ENCODE results near the gene IFNGR1.

Gene IFNGR1

DNA sequence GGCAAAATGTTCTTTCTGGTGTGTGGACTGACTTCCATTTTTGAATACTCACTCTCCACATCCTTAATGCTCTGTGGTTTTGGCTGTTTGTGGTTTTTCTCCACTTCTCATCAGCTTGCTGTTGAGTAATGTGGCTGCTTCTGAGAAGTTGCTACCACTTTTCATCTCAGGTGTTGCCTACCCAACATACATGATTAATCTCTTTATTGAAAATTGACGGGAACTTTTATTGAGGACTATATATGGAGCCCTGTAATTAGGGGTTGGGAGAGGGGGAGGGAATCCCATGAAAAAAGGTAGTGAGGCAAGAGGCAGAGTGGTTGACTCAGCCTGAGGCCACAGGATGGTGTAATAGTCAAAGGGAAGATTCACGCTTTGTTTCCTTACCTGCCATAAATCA, 63.4 kb downstream of the IFNGR1 start:
- TF ChIP-seq, protein P1, sequence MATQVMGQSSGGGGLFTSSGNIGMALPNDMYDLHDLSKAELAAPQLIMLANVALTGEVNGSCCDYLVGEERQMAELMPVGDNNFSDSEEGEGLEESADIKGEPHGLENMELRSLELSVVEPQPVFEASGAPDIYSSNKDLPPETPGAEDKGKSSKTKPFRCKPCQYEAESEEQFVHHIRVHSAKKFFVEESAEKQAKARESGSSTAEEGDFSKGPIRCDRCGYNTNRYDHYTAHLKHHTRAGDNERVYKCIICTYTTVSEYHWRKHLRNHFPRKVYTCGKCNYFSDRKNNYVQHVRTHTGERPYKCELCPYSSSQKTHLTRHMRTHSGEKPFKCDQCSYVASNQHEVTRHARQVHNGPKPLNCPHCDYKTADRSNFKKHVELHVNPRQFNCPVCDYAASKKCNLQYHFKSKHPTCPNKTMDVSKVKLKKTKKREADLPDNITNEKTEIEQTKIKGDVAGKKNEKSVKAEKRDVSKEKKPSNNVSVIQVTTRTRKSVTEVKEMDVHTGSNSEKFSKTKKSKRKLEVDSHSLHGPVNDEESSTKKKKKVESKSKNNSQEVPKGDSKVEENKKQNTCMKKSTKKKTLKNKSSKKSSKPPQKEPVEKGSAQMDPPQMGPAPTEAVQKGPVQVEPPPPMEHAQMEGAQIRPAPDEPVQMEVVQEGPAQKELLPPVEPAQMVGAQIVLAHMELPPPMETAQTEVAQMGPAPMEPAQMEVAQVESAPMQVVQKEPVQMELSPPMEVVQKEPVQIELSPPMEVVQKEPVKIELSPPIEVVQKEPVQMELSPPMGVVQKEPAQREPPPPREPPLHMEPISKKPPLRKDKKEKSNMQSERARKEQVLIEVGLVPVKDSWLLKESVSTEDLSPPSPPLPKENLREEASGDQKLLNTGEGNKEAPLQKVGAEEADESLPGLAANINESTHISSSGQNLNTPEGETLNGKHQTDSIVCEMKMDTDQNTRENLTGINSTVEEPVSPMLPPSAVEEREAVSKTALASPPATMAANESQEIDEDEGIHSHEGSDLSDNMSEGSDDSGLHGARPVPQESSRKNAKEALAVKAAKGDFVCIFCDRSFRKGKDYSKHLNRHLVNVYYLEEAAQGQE (IDR thresholded peaks at IDR 0.05; ENCODE audit: insufficient read depth in 1 of 2, low read depth in 2 of 2, low read length in 2 of 2): no peak
- TF ChIP-seq SIN3A (IDR thresholded peaks at IDR 0.05; ENCODE audit: borderline replicate concordance, insufficient read depth, low read length) (no peak), POLR2AphosphoS5 (IDR thresholded peaks at IDR 0.05; ENCODE audit: low read depth, low read length) (no peak), TAF1 (IDR thresholded peaks at IDR 0.05; ENCODE audit: borderline replicate concordance, insufficient read depth, low read length) (no peak), FOXP2 (optimal IDR thresholded peaks at IDR 0.05; ENCODE audit: borderline replicate concordance, extremely low read depth, extremely low read length, insufficient read depth) (no peak)

DNA sequence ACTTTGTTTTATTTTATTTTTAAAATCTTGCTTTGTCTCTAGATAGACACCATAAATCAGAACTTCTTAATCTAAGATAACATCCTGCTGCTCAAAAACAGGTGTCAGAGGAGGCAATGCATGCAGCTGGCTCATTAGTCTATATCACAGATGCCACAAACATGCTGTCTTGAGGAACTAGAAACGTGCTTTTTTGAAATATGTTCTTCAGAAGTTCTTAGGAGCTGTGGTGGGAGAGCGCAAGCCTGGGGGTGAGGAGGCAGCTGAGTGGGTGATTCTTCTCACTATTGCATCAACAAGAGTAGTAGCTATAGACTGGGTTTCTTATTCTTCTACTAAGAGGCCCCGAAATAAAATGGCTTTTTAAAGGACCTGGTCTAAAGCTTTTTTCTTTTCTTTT, 69.1 kb downstream of the IFNGR1 start:
- no peak for TF ChIP-seq SIN3A (IDR thresholded peaks at IDR 0.05; ENCODE audit: borderline replicate concordance, insufficient read depth, low read length)

DNA sequence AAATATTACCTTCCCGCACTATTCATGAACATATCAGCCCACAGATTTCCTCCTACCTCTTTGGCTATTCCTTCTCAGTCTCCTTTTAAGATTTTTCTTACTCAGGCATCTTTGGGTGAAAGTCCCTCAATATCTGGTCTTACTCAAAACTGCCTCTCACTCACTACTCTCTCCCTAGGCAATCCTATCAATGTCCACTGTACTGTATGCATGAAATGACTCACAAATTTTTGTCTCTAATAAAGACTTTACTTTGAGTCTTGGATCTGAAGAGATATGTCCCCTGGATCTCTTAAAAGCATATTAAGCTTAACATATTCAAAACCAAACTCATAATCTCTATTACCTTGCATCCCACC, 70.2 kb downstream of the IFNGR1 start:
- TF ChIP-seq FOXP2 (optimal IDR thresholded peaks at IDR 0.05; ENCODE audit: borderline replicate concordance, extremely low read depth, extremely low read length, insufficient read depth) (no peak), SIN3A (IDR thresholded peaks at IDR 0.05; ENCODE audit: borderline replicate concordance, insufficient read depth, low read length) (no peak), TAF1 (IDR thresholded peaks at IDR 0.05; ENCODE audit: borderline replicate concordance, insufficient read depth, low read length) (no peak), POLR2AphosphoS5 (IDR thresholded peaks at IDR 0.05; ENCODE audit: low read depth, low read length) (no peak)
- TF ChIP-seq, protein P1 (IDR thresholded peaks at IDR 0.05; ENCODE audit: insufficient read depth in 1 of 2, low read depth in 2 of 2, low read length in 2 of 2): no peak

DNA sequence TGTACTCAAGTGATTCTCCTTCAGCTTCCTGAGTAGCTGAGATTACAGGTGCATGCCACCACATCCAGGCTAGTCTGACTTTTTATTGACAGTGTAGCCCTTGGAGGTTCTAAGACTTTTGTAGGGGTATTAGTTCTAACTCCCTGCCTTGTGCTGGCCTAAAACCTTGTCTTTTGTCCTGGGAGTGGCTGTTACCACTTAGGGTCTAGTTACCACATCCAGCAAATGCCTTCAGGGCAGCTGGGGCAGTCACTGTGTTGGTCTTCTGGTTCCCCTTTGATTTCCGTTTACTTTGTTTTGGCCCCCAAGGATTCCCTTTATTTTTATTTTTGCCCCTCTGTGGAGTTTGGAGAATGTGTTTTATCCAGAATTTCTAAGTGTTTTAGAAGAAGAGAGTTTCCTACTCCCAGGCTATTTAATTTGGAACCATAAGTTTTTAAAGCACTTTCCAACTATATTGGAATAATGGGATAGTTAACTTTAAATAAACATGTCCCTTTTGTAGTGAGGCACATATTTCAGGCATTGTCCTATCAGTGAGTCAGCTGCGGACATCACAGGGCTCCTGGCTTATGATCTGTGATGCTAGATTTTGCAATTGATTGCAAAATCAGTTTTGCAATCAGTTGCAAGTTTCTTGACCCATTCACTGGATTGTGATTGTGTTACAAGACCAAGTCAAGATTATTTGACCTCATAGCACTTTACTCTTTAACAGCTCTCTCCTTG, 70.7 kb downstream of the IFNGR1 start:
- TF ChIP-seq, protein P1 (IDR thresholded peaks at IDR 0.05; ENCODE audit: insufficient read depth in 1 of 2, low read depth in 2 of 2, low read length in 2 of 2): no peak
- no peak for TF ChIP-seq SIN3A (IDR thresholded peaks at IDR 0.05; ENCODE audit: borderline replicate concordance, insufficient read depth, low read length)
- TF ChIP-seq FOXP2 (optimal IDR thresholded peaks at IDR 0.05; ENCODE audit: borderline replicate concordance, extremely low read depth, extremely low read length, insufficient read depth): no peak
- TF ChIP-seq POLR2AphosphoS5 (IDR thresholded peaks at IDR 0.05; ENCODE audit: low read depth, low read length): no peak
- no peak for TF ChIP-seq TAF1 (IDR thresholded peaks at IDR 0.05; ENCODE audit: borderline replicate concordance, insufficient read depth, low read length)

All from PFSK-1 (cell line).